H9 (cell line): Measurements from ENCODE around the gene PHLDA3. TPM values are rescaled to one million over a fixed set of nuclear protein-coding genes. Genes with fewer than 3 reads are reported as not detected.

Experiments
- DNase-seq: peaks from one replicate; pipeline ENCODE4 v3.0.0-alpha.2; 2017
- H2AFZ ChIP-seq: one replicate; pipeline ENCODE4 v1.6.1; 2013; ENCODE audit warnings: mild to moderate bottlenecking, low read length, control low read depth, moderate library complexity
- H2AK5ac ChIP-seq: 2 replicates; pipeline ENCODE4 v1.6.1; 2013; ENCODE audit warnings: low read length, control low read depth, mixed read lengths; ENCODE audit not compliant: insufficient read length
- H2BK120ac ChIP-seq: one replicate; pipeline ENCODE4 v1.6.1; 2013; ENCODE audit warnings: low read depth, mild to moderate bottlenecking, low read length, control low read depth, inconsistent platforms; ENCODE audit not compliant: poor library complexity, severe bottlenecking
- H2BK12ac ChIP-seq: 2 replicates; pipeline ENCODE4 v1.6.1; 2013; ENCODE audit warnings: low read length, control low read depth, mixed read lengths, low read depth; ENCODE audit not compliant: insufficient read length
- H2BK15ac ChIP-seq: 2 replicates; pipeline ENCODE4 v1.6.1; 2013; ENCODE audit warnings: low read depth, low read length, control low read depth
- H2BK20ac ChIP-seq: one replicate; pipeline ENCODE4 v1.6.1; 2013; ENCODE audit warnings: low read depth, mild to moderate bottlenecking, low read length, control low read depth, inconsistent platforms; ENCODE audit not compliant: poor library complexity, severe bottlenecking
- H2BK5ac ChIP-seq: 2 replicates; pipeline ENCODE4 v1.6.1; 2013; ENCODE audit warnings: low read length, control low read depth, mixed read lengths; ENCODE audit not compliant: insufficient read length
- H3K14ac ChIP-seq: 2 replicates; pipeline ENCODE4 v1.6.1; 2013; ENCODE audit warnings: low read length, control low read depth; ENCODE audit not compliant: insufficient read depth
- H3K18ac ChIP-seq: 2 replicates; pipeline ENCODE4 v1.6.1; 2013; ENCODE audit warnings: low read depth, mild to moderate bottlenecking, mixed read lengths, low read length, control low read depth; ENCODE audit not compliant: insufficient read length
- H3K23ac ChIP-seq: 2 replicates; pipeline ENCODE4 v1.6.1; 2013; ENCODE audit warnings: low read length, control low read depth, mixed read lengths, low read depth; ENCODE audit not compliant: insufficient read length
- H3K23me2 ChIP-seq: 2 replicates; pipeline ENCODE4 v1.6.1; 2013; ENCODE audit warnings: low read depth, mild to moderate bottlenecking, mixed read lengths, low read length, control low read depth; ENCODE audit not compliant: insufficient read length, poor library complexity, severe bottlenecking
- H3K27ac ChIP-seq: 2 replicates; pipeline ENCODE4 v1.5.1; 2013; ENCODE audit warnings: low read length, control low read depth, mixed read lengths, low read depth; ENCODE audit not compliant: insufficient read length
- H3K27me3 ChIP-seq: 2 replicates; pipeline ENCODE4 v1.6.1; 2013; ENCODE audit warnings: low read length, control low read depth, inconsistent platforms; ENCODE audit not compliant: insufficient read depth
- H3K4ac ChIP-seq: 2 replicates; pipeline ENCODE4 v1.6.1; 2013; ENCODE audit warnings: low read depth, mild to moderate bottlenecking, control low read depth, inconsistent platforms, low read length, moderate library complexity
- H3K4me1 ChIP-seq: 2 replicates; pipeline ENCODE4 v1.6.1; 2013; ENCODE audit warnings: low read length, control low read depth, inconsistent platforms; ENCODE audit not compliant: insufficient read depth
- H3K4me2 ChIP-seq: 2 replicates; pipeline ENCODE4 v1.6.1; 2013; ENCODE audit warnings: low read length, control low read depth, mixed read lengths; ENCODE audit not compliant: insufficient read length, insufficient read depth
- H3K56ac ChIP-seq: 2 replicates; pipeline ENCODE4 v1.6.1; 2013; ENCODE audit warnings: low read depth, mild to moderate bottlenecking, mixed read lengths, low read length, control low read depth; ENCODE audit not compliant: insufficient read length
- H3K79me1 ChIP-seq: 2 replicates; pipeline ENCODE4 v1.6.1; 2013; ENCODE audit warnings: low read depth, mild to moderate bottlenecking, moderate library complexity, low read length, control low read depth, inconsistent platforms; ENCODE audit not compliant: insufficient read depth, poor library complexity, severe bottlenecking
- H3K79me2 ChIP-seq: 2 replicates; pipeline ENCODE4 v1.6.1; 2013; ENCODE audit warnings: low read length, control low read depth, inconsistent platforms; ENCODE audit not compliant: insufficient read depth
- H3K9ac ChIP-seq: 2 replicates; pipeline ENCODE4 v1.6.1; 2013; ENCODE audit warnings: low read length, control low read depth, mixed read lengths; ENCODE audit not compliant: insufficient read length; ENCODE audit errors: extremely low read depth
- H3K9me3 ChIP-seq: one replicate; pipeline ENCODE4 v1.6.1; 2013; ENCODE audit warnings: low read depth, low read length, inconsistent platforms; ENCODE audit not compliant: control insufficient read depth
- H3T11ph ChIP-seq: one replicate; pipeline ENCODE4 v1.6.1; 2013; ENCODE audit warnings: mild to moderate bottlenecking, low read length, control low read depth, inconsistent platforms
- H4K20me1 ChIP-seq: one replicate; pipeline ENCODE4 v1.6.1; 2013; ENCODE audit not compliant: control insufficient read depth, insufficient read length, insufficient read depth
- H4K5ac ChIP-seq: 2 replicates; pipeline ENCODE4 v1.6.1; 2013; ENCODE audit warnings: low read depth, mild to moderate bottlenecking, mixed read lengths, low read length, control low read depth; ENCODE audit not compliant: insufficient read length
- H4K8ac ChIP-seq: replicated peaks from 2 replicates; pipeline ENCODE4 v1.6.1; 2013; ENCODE audit warnings: low read length, control low read depth, mixed read lengths, low read depth; ENCODE audit not compliant: insufficient read length
- H4K91ac ChIP-seq: 2 replicates; pipeline ENCODE4 v1.6.1; 2013; ENCODE audit warnings: low read depth, mild to moderate bottlenecking, moderate library complexity, mixed read lengths, low read length, control low read depth; ENCODE audit not compliant: insufficient read length
- H3K27ac Mint-ChIP-seq, 3 experiments: 2 replicates in 2 of 3; 3 replicates in 1 of 3; pipeline ENCODE4 v1.8.0; 2020 to 2021; ENCODE audit warnings: mixed read lengths in 3 of 3, mild to moderate bottlenecking in 1 of 3, moderate library complexity in 1 of 3
- H3K27me3 Mint-ChIP-seq: 2 replicates; pipeline ENCODE4 v1.8.0; 2021; ENCODE audit warnings: low read depth, mild to moderate bottlenecking, moderate library complexity, mixed read lengths
- H3K36me3 Mint-ChIP-seq, 3 experiments: 2 replicates in 2 of 3; 3 replicates in 1 of 3; pipeline ENCODE4 v1.8.0; 2020 to 2021; ENCODE audit warnings: low read depth in 3 of 3, mixed read lengths in 3 of 3; ENCODE audit not compliant: insufficient read depth in 1 of 3
- H3K4me1 Mint-ChIP-seq, 2 experiments: 2 replicates each; pipeline ENCODE4 v1.8.0; 2020; ENCODE audit warnings: mixed read lengths in 2 of 2
- H3K4me3 Mint-ChIP-seq, 2 experiments: 2 replicates in 1 of 2; 3 replicates in 1 of 2; pipeline ENCODE4 v1.8.0; 2020 to 2021; ENCODE audit warnings: mild to moderate bottlenecking in 2 of 2, mixed read lengths in 2 of 2, moderate library complexity in 1 of 2
- H3K9me3 Mint-ChIP-seq, 2 experiments: 2 replicates in 1 of 2; 3 replicates in 1 of 2; pipeline ENCODE4 v1.8.0; 2020; ENCODE audit warnings: mild to moderate bottlenecking in 2 of 2, mixed read lengths in 2 of 2, moderate library complexity in 1 of 2
- CTCF ChIP-seq: fragments of 200-600 bp; sonication (generic); conservative IDR thresholded peaks from 3 replicates; pipeline ENCODE4 v1.8.0; 2021; ENCODE audit warnings: antibody characterized with exemption, mild to moderate bottlenecking
- WGBS: extraction: QIAGEN DNeasy Blood & Tissue Kit; methylation state at CpG from one replicate; pipeline ENCODE4 v1.1.7; 2013; ENCODE audit warnings: missing lambda C conversion rate, low lambda C conversion rate, mixed read lengths; ENCODE audit not compliant: insufficient read length; ENCODE audit errors: extremely low coverage; 5-methylcytosine and 5-hydroxymethylcytosine counted together
- total RNA-seq: library from RNA; stranded (reverse); gene quantifications from 2 replicates; pipeline ENCODE4 v1.2.1, GENCODE V29; 2021

The PHLDA3 gene
- total RNA-seq, 1 experiment from 2014 or later: 53.9 TPM

DNA sequence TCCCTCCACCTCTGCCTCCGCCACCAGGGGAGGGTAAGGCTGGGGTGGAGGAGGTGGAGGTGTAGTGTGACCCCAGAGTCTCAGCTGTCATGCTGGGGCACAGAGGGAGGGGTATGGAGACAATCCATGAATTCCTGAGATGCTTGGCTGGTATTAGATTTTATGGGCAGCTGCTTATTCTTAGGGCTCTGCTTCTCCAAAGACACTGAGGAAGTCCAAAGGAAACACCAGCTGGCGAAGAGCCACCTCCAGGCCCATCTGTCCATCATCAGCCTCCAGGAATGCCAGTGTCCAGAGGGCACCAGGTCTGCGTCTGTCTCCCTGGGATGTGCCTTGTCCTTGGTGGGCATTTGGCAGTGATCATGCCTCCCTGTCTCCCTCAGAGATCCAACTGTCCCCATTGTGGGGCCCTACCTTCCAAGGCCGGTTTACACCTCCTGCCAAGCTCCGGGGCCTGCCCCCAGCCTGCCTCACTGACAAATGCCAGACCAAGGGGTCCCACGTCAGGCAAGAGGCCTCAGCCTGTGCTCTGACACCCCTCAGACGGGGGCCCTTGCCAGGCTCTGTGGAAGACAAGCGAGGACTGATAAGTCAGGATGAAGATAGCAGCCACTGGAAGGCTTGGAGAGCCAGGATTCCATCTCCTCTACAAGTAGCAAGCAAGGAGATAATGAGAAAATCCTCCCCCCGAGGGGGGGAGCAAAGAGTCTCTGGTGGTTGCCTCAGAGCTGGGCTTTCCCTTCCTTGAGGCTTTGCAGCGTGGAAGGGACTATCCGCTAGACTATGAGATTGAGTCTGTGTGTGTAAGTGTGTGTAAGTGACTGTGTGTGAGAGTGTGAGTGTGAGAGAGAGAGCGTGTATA is 49.0 kb downstream of the PHLDA3 start:
- Mint-ChIP-seq H3K9me3 (peaks cover 0 to 5% of the 10 kb centered on the region in 2 experiments; a peak in 2 of 5 replicates), H3K4me3 (no peak overlapping the region), H3K27ac (no peak overlapping the region), H3K36me3 (no peaks in the 10 kb centered on the region), H3K27me3 (no peaks in the 10 kb centered on the region; the same call in none of the 2 replicates), H3K4me1 (peaks cover 15 to 25% of the 10 kb centered on the region in 2 experiments)
- Histone ChIP-seq H3K9me3 (no peaks in the 10 kb centered on the region), H3K27me3 (no peaks in the 10 kb centered on the region), H3K79me1 (no peaks in the 10 kb centered on the region), H4K91ac (no peak overlapping the region), H2BK5ac (no peak overlapping the region), H3K18ac (no peak overlapping the region), H3K56ac (no peak overlapping the region), H2BK20ac (no peak overlapping the region), H4K20me1 (no peaks in the 10 kb centered on the region), H2BK12ac (no peak overlapping the region), H2BK120ac (no peak overlapping the region), H4K8ac (no peak overlapping the region), H3K27ac (no peak overlapping the region), H3K4me2 (no peak overlapping the region), H3K23ac (no peak overlapping the region), H3K9ac (no peak overlapping the region), H3T11ph (no peak overlapping the region), H4K5ac (no peak overlapping the region), H2AK5ac (no peak overlapping the region), H2BK15ac (no peak overlapping the region), H2AFZ (no peak overlapping the region), H3K4ac (no peak overlapping the region), H3K4me1 (no peaks in the 10 kb centered on the region), H3K14ac (no peak overlapping the region; the same call in 1 of the 2 replicates), H3K79me2 (no peaks in the 10 kb centered on the region), H3K23me2 (no peaks in the 10 kb centered on the region)
- 100% methylated on average over 1 of the region's 12 CpGs for WGBS
- no peak for TF ChIP-seq CTCF
- DNase-seq: no peak
